Subcutaneous abdominal adipose tissue (tissue), 5 donors: ENCODE measurements around the gene ZNRF4.

Experiments used
- H3K27ac ChIP-seq: one replicate; pipeline ENCODE4 v1.7.0; 2013; ENCODE audit warnings: low read depth, mild to moderate bottlenecking, inconsistent platforms, low read length, moderate library complexity
- H3K27me3 ChIP-seq, 5 donors: one replicate each; pipeline ENCODE4 v1.7.0; 2013; ENCODE audit warnings: low read length in 5 of 5, inconsistent platforms in 1 of 5; ENCODE audit not compliant: control insufficient read depth in 5 of 5, insufficient read depth in 4 of 5
- H3K36me3 ChIP-seq, 5 donors: one replicate each; pipeline ENCODE4 v1.7.0; 2013; ENCODE audit warnings: low read length in 5 of 5; ENCODE audit not compliant: control insufficient read depth in 5 of 5, insufficient read depth in 5 of 5
- H3K4me1 ChIP-seq, 5 donors: one replicate each; pipeline ENCODE4 v1.7.0; 2013; ENCODE audit warnings: low read length in 5 of 5, mild to moderate bottlenecking in 3 of 5, moderate library complexity in 1 of 5; ENCODE audit not compliant: control insufficient read depth in 5 of 5, insufficient read depth in 5 of 5
- H3K4me3 ChIP-seq, 5 donors: one replicate each; pipeline ENCODE4 v1.7.0; 2013; ENCODE audit warnings: low read length in 5 of 5, low read depth in 1 of 5
- H3K9ac ChIP-seq, 5 donors: one replicate each; pipeline ENCODE4 v1.7.0; 2013; ENCODE audit warnings: low read length in 5 of 5, mild to moderate bottlenecking in 4 of 5, moderate library complexity in 3 of 5
- H3K9me3 ChIP-seq, 5 donors: one replicate each; pipeline ENCODE4 v1.7.0; 2013; ENCODE audit warnings: low read length in 5 of 5; ENCODE audit not compliant: control insufficient read depth in 5 of 5
- donor health status: healthy.
- donor health status: healthy.
- donor health status: healthy.
- donor health status: healthy.
- donor health status: healthy.

ZNRF4 gene

DNA sequence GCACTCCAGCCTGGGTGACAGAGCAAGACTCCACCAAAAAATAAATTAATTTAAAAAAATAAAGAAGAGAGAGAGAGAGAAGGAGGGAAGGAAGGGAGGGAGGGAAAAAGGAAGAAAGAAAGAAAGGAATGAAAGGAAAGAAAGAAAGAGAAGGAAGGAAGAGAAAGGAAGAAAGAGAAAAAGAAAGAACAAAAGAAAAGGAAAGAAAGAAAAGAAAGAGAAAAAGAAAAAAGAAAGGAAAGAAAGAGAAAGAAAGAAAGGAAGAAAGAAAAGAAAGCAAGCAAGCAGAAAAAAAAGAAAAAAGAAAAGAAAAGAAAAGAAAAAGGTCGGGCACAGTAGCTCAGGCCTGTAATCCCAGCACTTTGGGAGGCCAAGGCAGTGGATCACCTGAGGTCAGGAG, 14.9 kb upstream of the ZNRF4 start:
- H3K9ac ChIP-seq = no peak overlapping the region
- H3K27ac ChIP-seq = no peak overlapping the region
- peaks cover 4 to 18% (median 10%) of the 10 kb centered on the region in 5 donors for H3K27me3 ChIP-seq
- H3K4me3 ChIP-seq = no peak overlapping the region
- H3K9me3 ChIP-seq = peaks cover 0 to 2% (median 0%) of the 10 kb centered on the region in 5 donors
- H3K36me3 ChIP-seq = no peaks in the 10 kb centered on the region
- H3K4me1 ChIP-seq = no peaks in the 10 kb centered on the region

DNA sequence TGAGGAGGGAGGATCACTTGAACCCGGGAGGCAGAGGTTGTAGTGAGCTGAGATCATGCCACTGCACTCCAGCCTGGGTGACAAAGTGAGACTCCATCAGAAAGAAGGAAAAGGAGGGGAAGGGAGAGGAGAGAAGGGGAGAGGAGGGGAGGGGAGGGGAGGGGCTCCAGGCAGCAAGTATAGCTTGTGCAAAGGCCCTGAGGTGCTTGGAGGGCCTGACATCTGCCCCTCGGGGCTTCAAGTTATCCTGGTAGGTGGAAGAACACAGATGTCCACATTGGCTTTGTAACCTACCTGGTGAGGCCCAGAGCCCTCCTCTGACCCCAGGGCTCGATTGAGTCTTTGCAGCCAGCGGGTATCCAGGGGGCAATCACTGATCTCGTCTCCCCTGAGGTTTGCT, 11.5 kb upstream of the ZNRF4 start:
- Histone ChIP-seq H3K27me3 (peaks cover 11 to 19% (median 15%) of the 10 kb centered on the region in 5 donors), H3K9me3 (peaks cover 0 to 4% (median 0%) of the 10 kb centered on the region in 5 donors), H3K9ac (no peak overlapping the region), H3K4me1 (no peaks in the 10 kb centered on the region), H3K4me3 (no peak overlapping the region), H3K36me3 (no peaks in the 10 kb centered on the region), H3K27ac (no peak overlapping the region)

DNA sequence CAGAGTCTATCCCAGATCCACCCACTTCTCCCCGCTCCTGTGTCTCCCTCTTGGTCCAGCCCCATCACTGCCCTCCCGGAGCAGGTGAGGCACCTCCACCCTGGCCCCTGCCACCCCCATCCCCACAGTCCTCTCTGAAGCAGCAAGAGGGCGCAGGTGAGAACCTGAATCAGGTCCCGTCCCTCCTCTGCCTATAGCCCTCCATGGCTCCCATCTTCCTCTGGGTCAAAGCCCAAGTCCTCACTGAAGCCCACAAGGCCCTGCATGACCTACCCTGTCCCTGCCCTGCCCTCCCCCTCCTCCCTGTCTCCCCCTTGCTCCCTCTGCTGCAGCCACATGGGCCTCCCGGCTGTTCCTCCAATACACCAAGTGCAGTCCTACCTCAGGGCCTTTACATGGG, 10.8 kb upstream of the ZNRF4 start:
- Histone ChIP-seq H3K4me3 (no peak overlapping the region), H3K27me3 (peaks cover 11 to 24% (median 15%) of the 10 kb centered on the region in 5 donors), H3K36me3 (no peaks in the 10 kb centered on the region), H3K4me1 (no peaks in the 10 kb centered on the region), H3K27ac (no peak overlapping the region), H3K9me3 (peaks cover 0 to 4% (median 0%) of the 10 kb centered on the region in 5 donors), H3K9ac (no peak overlapping the region)

DNA sequence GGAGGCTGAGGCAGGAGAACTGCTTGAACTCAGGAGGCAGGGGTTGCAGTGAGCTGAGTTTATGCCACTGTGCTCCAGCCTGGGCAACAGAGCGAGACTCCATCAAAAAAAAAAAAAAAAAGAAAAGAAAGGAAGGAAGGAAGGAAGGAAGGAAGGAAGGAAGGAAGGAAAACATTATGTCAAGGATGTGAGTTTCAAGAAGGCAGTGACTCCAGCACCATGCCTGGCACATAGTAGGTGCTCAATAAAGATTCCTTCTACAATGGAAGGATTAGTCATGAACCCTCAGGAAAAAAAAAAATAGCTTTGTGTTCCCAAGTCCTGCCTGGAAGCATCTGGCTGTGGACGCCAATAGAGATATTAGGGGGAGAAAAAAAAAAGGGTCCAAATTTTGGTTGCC, 10.1 kb upstream of the ZNRF4 start:
- Histone ChIP-seq H3K9me3 (peaks cover 0 to 4% (median 0%) of the 10 kb centered on the region in 5 donors), H3K27ac (no peak overlapping the region), H3K27me3 (peaks cover 11 to 24% (median 15%) of the 10 kb centered on the region in 5 donors), H3K9ac (no peak overlapping the region), H3K36me3 (no peaks in the 10 kb centered on the region), H3K4me3 (no peak overlapping the region), H3K4me1 (no peaks in the 10 kb centered on the region)

- Histone ChIP-seq H3K4me3 (no peak overlapping the region), H3K27me3 (peaks cover 14 to 24% (median 15%) of the 10 kb centered on the region in 5 donors), H3K9me3 (peaks cover 0 to 4% (median 0%) of the 10 kb centered on the region in 5 donors), H3K4me1 (no peaks in the 10 kb centered on the region), H3K27ac (no peak overlapping the region), H3K36me3 (no peaks in the 10 kb centered on the region), H3K9ac (no peak overlapping the region)
These were observed 9.6 kb upstream of the ZNRF4 start for GRCh38 chr19:5445561-5446055.

DNA sequence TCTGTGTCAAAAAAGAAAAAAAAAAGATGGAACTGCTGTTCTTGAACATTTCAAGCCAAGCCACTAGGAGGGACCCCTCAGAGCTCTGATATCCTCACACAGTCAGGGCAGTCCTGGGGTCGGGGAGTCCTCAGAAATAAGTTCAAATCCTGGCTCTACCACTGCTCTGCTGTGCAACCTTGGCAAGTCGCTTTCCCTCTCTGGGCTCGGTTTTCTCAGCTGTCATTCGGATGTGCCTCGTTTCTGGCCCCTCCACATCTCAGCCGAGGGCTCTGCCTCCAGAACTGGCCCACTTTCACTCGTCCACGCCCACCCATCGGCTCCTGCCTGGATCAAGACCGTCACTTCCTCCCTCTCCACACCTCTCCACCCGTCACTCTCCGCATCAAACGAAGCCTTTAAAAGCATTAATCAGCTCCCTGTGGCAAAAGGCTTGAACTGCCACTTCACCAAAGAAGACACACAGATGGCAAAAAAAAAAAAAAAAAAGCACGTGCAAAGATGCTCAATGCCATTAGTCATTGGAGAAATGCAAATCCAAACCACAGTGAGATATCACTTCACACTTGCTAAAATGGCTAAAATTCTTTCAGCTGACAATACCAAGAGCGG, 7.4 kb upstream of the ZNRF4 start:
- H3K27me3 ChIP-seq = peaks cover 18 to 32% (median 22%) of the 10 kb centered on the region in 5 donors
- no peaks in the 10 kb centered on the region for H3K36me3 ChIP-seq
- no peak overlapping the region for H3K4me3 ChIP-seq
- H3K27ac ChIP-seq = no peak overlapping the region
- H3K9ac ChIP-seq = no peak overlapping the region
- peaks cover 0 to 4% (median under 1%) of the 10 kb centered on the region in 5 donors for H3K9me3 ChIP-seq
- H3K4me1 ChIP-seq = no peaks in the 10 kb centered on the region

DNA sequence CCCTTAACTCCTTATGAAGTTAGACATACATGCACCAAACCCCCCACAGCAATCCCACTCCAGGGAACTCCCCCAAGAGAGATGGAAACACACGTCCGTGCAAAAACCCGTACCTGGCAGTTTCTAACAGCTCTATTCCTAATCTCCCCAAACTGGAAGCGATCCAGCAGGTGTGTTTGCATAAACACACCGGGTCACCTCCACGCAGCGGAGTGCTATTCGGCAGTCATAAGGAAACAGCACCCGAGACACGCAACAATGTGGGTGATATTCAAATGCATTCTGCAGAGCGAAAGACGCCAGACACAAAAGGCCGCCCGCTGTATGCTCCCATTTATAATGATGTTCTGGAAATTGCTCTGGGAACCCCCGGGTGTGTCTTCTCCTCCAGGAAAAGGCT, 6.8 kb upstream of the ZNRF4 start:
- Histone ChIP-seq H3K27ac (no peak overlapping the region), H3K27me3 (peaks cover 18 to 31% (median 22%) of the 10 kb centered on the region in 5 donors), H3K36me3 (no peaks in the 10 kb centered on the region), H3K9ac (no peak overlapping the region), H3K9me3 (peaks cover 0 to 9% (median 6%) of the 10 kb centered on the region in 5 donors), H3K4me3 (no peak overlapping the region), H3K4me1 (no peaks in the 10 kb centered on the region)

- Histone ChIP-seq H3K27ac (no peak overlapping the region), H3K9ac (no peak overlapping the region), H3K4me1 (no peaks in the 10 kb centered on the region), H3K36me3 (no peaks in the 10 kb centered on the region), H3K4me3 (no peak overlapping the region), H3K27me3 (peaks cover 18 to 30% (median 22%) of the 10 kb centered on the region in 5 donors), H3K9me3 (peaks cover 0 to 8% (median 6%) of the 10 kb centered on the region in 5 donors)
These were observed 4.6 kb upstream of the ZNRF4 start for GRCh38 chr19:5450482-5451126.

DNA sequence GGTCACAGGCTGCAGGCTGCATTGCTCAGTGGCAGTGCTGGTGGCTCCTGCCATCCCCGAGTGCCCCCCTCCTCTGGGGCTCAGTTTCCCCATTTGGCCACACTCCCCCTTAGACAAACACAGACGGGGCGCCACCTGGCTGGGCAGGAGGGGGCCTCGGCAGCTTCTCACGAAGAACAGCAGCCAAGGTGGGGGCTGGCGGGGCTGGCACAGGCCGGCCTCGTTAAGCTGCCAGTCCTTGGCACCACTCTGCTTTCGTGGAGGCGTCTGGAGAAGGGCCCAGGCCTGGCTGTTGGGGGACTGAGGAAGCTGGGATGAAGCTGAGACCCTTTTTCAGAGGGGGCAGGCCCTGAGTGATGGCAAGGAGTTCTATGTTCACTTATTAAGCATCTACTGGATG, 3.7 kb upstream of the ZNRF4 start:
- Histone ChIP-seq H3K27ac (no peak overlapping the region), H3K27me3 (peaks cover 18 to 30% (median 22%) of the 10 kb centered on the region in 5 donors)

More for the DNA sequence above, 3.7 kb upstream of the ZNRF4 start:
- no peak overlapping the region for H3K4me3 ChIP-seq
- no peak overlapping the region for H3K9ac ChIP-seq
- H3K4me1 ChIP-seq = no peaks in the 10 kb centered on the region
- no peaks in the 10 kb centered on the region for H3K36me3 ChIP-seq
- peaks cover 0 to 7% (median 5%) of the 10 kb centered on the region in 5 donors for H3K9me3 ChIP-seq
